Suprapubic skin (tissue), 4 donors: ENCODE measurements around the gene TTC39C.

Experiments used
- EP300 ChIP-seq: sonication (generic); formaldehyde crosslinking; IDR thresholded peaks from one replicate; pipeline ENCODE4 v1.6.1; 2017; ENCODE audit warnings: antibody characterized with exemption
- POLR2A ChIP-seq, 2 donors: fragments of 450-650 bp; IDR thresholded peaks; one replicate each; pipeline ENCODE4 v1.6.1; 2017; ENCODE audit warnings: antibody characterized with exemption in 2 of 2, mild to moderate bottlenecking in 2 of 2, moderate library complexity in 2 of 2
- POLR2AphosphoS5 ChIP-seq, 3 donors: sonication (generic); formaldehyde crosslinking; IDR thresholded peaks; one replicate each; pipeline ENCODE4 v1.6.1; 2017; ENCODE audit warnings: antibody characterized with exemption in 3 of 3
- TF ChIP-seq, protein P1 (sequence below), 2 donors: fragments of 200-600 bp in 1 of 2; fragments of 450-650 bp in 1 of 2; sonication (generic) in 1 of 2; IDR thresholded peaks; one replicate each; pipeline ENCODE4 v1.5.1; 2016 to 2019; ENCODE audit warnings: antibody characterized with exemption in 2 of 2, mild to moderate bottlenecking in 1 of 2, moderate library complexity in 1 of 2

DNA sequence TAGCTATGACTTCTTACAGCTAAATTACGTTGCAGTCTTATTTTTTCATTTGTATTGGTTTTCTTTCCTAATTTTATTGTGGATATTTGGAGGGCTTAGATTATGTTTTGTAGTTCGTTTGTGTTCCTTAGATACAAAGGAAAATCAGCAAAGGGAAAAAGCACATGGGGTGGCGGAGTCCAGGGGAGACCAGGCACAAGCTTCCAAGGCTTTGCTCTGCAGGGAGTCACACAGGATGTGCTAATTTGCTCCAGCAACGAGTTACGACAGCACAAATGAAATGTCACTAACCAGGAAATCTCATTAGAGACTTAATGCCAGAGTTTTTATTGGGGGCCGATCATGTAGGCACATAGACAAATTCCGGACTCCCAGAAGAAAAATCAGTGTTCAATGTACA lies 63.8 kb downstream of the TTC39C start:
- TF ChIP-seq EP300 (no peak), POLR2A (IDR thresholded peaks at IDR 0.05) (no peak), POLR2AphosphoS5 (IDR thresholded peaks at IDR 0.05) (no peak)
- TF ChIP-seq, protein P1, sequence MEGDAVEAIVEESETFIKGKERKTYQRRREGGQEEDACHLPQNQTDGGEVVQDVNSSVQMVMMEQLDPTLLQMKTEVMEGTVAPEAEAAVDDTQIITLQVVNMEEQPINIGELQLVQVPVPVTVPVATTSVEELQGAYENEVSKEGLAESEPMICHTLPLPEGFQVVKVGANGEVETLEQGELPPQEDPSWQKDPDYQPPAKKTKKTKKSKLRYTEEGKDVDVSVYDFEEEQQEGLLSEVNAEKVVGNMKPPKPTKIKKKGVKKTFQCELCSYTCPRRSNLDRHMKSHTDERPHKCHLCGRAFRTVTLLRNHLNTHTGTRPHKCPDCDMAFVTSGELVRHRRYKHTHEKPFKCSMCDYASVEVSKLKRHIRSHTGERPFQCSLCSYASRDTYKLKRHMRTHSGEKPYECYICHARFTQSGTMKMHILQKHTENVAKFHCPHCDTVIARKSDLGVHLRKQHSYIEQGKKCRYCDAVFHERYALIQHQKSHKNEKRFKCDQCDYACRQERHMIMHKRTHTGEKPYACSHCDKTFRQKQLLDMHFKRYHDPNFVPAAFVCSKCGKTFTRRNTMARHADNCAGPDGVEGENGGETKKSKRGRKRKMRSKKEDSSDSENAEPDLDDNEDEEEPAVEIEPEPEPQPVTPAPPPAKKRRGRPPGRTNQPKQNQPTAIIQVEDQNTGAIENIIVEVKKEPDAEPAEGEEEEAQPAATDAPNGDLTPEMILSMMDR (IDR thresholded peaks at IDR 0.05): no peak
